ENCODE data around the gene RERE.

DNA sequence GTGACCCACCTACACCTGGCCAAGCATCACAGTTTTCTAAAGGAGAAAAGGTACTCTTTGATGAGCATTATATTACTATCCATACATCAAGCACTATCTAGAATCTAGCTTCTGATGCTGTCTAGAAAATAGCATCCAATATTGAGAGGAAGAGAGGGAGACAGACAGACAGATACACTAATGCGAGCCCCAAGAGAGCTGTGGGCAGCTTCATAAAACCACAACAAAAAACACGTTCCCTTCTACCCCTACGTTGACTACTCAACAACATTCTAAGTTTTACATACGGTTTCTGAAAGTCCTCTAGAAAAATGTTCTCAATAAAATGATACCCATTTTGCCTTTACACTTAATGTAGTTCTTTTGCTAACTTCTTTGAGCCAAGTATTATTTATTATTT is 277.8 kb downstream of the RERE start:
- no peak for TF ChIP-seq EZH2phosphoT487 (IDR thresholded peaks at IDR 0.05; ENCODE audit: borderline replicate concordance, low read length)
- TF ChIP-seq, protein P1, sequence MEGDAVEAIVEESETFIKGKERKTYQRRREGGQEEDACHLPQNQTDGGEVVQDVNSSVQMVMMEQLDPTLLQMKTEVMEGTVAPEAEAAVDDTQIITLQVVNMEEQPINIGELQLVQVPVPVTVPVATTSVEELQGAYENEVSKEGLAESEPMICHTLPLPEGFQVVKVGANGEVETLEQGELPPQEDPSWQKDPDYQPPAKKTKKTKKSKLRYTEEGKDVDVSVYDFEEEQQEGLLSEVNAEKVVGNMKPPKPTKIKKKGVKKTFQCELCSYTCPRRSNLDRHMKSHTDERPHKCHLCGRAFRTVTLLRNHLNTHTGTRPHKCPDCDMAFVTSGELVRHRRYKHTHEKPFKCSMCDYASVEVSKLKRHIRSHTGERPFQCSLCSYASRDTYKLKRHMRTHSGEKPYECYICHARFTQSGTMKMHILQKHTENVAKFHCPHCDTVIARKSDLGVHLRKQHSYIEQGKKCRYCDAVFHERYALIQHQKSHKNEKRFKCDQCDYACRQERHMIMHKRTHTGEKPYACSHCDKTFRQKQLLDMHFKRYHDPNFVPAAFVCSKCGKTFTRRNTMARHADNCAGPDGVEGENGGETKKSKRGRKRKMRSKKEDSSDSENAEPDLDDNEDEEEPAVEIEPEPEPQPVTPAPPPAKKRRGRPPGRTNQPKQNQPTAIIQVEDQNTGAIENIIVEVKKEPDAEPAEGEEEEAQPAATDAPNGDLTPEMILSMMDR (IDR thresholded peaks at IDR 0.05; ENCODE audit: low read depth, low read length, poor library complexity, severe bottlenecking), result no peak
